Fibroblast of skin of abdomen (primary cell): ENCODE measurements around the gene DNAJC27.
A peak's percentile ranks its signal among the peaks of the same experiment; 100 is the strongest.

ENCODE experiments used
- DNase-seq: peaks from one replicate; pipeline ENCODE4 v3.0.0-alpha.2; 2013

The DNAJC27 gene

DNA sequence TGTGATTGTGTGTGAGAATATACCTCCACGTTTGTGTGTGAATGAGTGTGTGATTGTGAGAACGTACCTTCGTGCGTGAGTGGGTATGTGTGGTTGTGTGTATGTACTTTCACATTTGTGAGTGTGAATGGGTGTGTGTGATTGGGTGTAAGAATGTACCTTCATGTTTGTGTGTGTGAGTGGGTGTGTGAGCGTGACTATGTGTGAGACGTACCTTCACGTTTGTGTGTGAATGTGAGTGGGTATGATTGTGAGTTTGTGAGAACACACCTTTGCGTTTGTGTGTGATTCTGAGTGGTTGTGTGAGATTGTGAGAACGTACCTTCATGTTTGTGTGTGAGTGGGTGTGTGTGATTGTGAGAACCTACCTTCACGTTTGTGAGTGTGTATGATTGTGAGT lies 45.9 kb downstream of the DNAJC27 start:
- DNase-seq, result no peak

DNA sequence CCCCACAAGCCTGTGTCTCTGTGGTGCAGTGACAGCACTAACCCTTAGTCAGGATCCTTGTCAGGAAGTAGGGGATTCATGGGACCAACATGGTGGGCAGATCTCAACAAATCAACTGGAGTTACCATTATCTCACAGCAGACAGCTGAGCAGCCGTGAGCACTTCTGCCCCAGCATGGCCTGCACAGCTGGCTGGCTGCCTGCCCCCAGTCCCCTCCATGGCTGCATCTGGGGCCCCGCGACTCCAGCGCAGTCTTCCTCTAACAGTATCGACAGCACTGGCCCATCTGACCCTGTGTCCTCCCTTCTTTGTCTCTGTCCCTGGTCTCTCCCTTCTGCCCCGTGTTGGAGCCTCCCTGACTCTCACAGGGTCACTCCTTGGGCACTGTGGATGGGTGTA lies 47.0 kb downstream of the DNAJC27 start:
- DNase-seq, result no peak

DNA sequence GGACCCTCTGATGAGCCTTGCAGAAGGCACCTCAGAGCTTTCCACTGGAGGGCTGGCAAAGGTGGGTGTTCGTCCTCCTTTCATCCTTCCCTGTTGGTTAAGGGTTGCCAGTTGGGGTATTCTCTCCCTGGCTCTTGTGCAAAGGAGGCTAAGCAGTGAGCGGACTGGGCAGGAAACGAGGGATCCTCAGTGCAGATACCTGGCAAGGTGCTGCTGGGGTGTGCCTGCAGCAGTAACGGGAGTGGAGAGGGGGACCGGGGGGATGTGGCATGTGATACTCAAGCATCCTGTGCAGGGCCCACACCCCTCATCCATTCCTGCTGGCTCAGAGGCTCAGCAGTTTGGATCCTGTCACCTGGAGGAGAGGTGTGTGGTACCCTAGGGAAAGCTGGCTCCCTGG lies 47.5 kb downstream of the DNAJC27 start:
- no peak for DNase-seq

DNA sequence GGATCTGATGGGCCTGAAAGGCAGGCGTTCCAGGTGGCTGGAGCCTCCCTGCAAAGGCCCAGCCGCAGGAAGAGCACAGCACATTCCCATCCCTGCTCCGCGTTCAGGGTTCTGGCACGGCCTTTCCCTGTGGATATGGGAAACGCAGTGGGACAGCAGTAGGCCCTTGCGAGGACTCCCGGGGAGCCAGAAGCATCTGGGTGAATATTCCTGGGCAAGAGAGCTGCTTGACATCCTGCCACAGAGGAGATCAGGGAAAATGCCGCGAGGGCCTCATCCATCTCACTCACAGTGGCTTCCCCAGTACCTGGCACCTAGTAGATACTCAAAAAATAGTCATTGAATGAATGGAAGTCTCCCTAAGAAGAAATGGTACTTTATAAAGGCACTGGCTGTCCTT lies 48.6 kb downstream of the DNAJC27 start:
- DNase-seq, result no peak

DNA sequence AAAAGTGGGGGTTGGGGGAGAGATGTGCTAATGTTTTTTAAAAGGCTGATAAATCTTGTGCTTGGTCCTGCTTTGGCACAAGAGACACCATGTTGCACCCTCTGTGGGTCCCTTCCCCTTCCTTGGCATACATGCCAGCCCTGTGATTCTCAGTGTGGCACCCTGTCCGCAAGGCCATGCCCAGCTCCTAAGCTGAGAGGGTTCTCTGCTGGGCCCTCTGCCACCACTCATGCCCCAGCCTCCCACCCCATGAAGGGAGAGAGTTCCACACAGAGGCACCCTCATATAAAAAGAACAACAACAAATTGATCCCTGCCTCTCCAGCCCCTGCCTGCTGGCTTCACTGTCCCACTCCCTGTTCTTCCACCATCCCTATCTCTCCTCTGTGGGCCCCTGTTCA lies 49.2 kb downstream of the DNAJC27 start:
- DNase-seq, result no peak

DNA sequence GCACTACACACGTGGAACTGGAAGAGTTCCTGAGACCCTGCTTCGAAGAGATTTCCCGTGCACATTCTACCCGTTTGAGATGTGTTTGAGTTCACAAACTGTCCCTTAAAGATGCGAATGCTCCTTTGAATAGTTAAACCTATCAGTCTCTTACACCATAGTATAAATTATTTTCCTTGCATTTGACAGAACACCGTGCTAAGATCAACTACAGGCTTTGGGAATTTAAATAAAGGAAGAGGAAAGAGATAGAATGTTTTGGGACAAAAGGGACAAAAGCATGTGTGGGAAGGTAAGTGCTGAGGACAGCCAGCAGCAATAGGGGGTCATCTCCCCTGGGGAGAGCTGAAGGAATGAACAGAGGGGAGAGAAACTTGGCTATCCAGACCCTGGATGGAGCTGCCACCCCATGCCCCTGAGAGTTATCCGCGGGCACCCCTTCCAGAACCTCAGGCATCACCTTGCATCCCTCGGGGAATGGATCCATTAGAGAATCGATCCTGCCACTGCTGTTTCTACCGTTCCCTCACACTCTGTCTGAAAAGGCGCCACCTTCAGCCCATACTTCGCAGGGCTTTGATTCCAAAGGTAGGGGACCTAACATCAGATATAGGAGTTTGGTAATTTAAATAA lies 50.8 kb downstream of the DNAJC27 start:
- no peak for DNase-seq

GRCh38 chr2:24920098-24920808 lies 51.5 kb downstream of the DNAJC27 start, which contains the start of gene ADCY3:
TSS of gene ADCY3 (minus strand) at chr2:24920237. CDS start at chr2:24918987, 1,250 bp downstream.
- DNase-seq, result peak; percentile 57

- DNase-seq, result no peak
These were observed 52.2 kb downstream of the DNAJC27 start for GRCh38 chr2:24919506-24920097.

GRCh38 chr2:24919037-24919505 lies 52.7 kb downstream of the DNAJC27 start:
- no peak for DNase-seq

GRCh38 chr2:24918326-24919036 lies 53.3 kb downstream of the DNAJC27 start:
- no peak for DNase-seq

- DNase-seq, result no peak
These were observed 53.9 kb downstream of the DNAJC27 start for GRCh38 chr2:24917731-24918325.

- DNase-seq, result no peak
These were observed 54.7 kb downstream of the DNAJC27 start for GRCh38 chr2:24917086-24917485.

GRCh38 chr2:24915796-24916195 lies 56.0 kb downstream of the DNAJC27 start:
- DNase-seq, result no peak

DNA sequence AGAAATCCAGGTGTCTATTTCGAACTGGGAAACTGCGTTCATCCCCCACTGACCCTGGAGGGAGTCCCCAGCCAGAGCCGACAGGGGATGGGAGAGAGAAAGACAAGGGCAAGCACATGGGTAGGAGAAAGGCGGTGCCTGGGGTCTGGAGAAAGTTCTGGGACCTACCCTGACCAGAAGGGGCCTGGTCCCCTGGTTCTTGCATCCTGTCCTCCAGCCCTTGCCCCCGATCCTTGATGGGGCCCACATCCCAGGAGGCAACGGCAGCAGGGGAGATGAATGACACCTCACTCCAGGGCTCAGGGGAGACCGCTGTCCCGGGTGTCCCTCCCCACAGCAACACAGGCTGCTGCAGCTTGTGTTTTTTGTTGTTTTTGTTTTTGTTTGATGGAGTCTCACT lies 56.6 kb downstream of the DNAJC27 start:
- no peak for DNase-seq

DNA sequence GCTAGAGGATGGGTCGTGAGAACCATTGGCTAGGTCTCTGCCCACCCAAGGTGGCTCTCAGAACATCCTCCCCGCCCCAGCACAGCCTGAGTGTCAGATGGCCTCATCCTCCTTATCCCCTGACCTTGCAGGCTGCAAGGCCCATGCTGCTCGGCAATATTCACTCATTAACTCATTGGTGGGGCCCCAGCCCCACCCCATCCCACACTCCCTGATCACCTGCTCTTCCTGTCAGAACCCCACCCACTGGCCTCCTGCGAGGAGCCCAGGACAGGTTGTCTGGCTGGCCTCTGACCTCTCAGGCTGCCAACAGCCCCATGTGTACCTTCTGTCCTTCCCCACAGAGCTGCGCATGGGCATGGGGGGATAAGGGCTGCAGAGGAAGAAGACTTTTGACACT lies 57.0 kb downstream of the DNAJC27 start:
- DNase-seq, result no peak

GRCh38 chr2:24913911-24914310 lies 57.8 kb downstream of the DNAJC27 start:
- DNase-seq, result no peak

GRCh38 chr2:24912986-24913385 lies 58.8 kb downstream of the DNAJC27 start:
- DNase-seq, result no peak

GRCh38 chr2:24912523-24912922 lies 59.2 kb downstream of the DNAJC27 start:
- DNase-seq, result no peak

DNA sequence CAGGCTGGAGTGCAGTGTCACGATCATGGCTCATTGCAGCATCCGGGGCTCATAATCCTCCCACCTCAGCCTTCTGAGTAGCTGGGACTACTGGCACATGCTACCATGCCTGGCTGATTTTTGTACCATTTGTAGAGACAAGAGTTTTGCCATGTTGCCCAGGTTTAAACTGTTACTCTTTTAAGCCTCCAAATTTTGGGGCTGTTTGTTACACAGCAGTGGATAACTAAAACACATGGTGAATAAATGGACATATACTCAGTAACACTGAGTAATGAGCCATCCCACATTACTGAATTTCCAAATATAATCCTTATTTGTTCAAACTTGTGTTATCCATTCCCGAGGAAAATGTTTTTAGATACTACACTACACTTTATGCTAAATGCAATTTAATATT lies 61.5 kb downstream of the DNAJC27 start:
- DNase-seq, result no peak

- peak; percentile 97 for DNase-seq
These were observed 62.1 kb downstream of the DNAJC27 start for GRCh38 chr2:24909555-24910177.

- DNase-seq, result no peak
These were observed 63.3 kb downstream of the DNAJC27 start for GRCh38 chr2:24908461-24908901.

DNA sequence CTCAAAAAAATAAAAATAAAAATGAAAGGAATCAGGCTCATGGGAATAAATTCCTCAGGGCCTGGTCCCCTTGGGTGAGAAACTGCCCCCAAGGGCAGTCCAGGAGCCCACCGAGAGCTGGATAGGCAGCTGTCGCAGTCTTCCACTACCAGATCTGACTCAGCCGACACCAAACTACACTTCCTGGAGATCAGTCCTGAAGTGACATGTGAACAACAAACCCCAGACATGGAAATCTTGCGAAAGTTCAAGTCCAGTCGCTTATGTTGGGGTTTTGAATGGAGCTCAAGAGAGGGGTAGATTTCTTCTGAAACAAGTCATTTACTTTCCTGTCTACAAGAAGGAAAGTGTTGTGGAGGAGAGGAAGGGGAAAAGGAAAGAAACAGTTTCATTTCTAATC lies 64.6 kb downstream of the DNAJC27 start:
- peak; percentile 55 for DNase-seq
